GM12801 (cell line): ENCODE data around the gene VEGFD.

ENCODE experiments used
- CTCF ChIP-seq: IDR thresholded peaks from one replicate; pipeline ENCODE4 v1.5.1; 2011; ENCODE audit warnings: control low read depth; ENCODE audit not compliant: insufficient read length; ENCODE audit errors: extremely low read depth

VEGFD gene

DNA sequence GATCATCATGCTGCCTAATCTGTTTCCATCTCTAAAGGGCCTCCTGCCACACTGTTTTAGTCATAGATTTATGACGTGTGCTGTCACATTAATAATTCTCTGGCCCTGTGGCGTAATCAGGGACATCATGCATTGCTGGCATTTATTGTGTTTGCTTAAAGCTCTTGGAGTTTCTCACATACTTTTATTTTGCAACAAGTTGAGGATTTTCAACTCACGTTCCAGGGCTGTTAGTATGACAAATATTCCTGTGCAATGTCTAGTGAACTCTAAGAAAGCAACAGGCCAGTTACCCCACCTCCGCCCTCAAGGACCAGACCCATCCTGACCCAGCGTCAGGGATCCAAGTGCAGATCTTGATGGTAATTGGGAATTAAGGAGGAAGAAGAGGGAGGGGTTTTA, 41.1 kb downstream of the VEGFD start:
- no peak for TF ChIP-seq CTCF

- TF ChIP-seq CTCF: no peak
These were observed 43.3 kb downstream of the VEGFD start for GRCh38 chrX:15340867-15341266.

GRCh38 chrX:15336023-15336413, 48.2 kb downstream of the VEGFD start:
- TF ChIP-seq CTCF: no peak

DNA sequence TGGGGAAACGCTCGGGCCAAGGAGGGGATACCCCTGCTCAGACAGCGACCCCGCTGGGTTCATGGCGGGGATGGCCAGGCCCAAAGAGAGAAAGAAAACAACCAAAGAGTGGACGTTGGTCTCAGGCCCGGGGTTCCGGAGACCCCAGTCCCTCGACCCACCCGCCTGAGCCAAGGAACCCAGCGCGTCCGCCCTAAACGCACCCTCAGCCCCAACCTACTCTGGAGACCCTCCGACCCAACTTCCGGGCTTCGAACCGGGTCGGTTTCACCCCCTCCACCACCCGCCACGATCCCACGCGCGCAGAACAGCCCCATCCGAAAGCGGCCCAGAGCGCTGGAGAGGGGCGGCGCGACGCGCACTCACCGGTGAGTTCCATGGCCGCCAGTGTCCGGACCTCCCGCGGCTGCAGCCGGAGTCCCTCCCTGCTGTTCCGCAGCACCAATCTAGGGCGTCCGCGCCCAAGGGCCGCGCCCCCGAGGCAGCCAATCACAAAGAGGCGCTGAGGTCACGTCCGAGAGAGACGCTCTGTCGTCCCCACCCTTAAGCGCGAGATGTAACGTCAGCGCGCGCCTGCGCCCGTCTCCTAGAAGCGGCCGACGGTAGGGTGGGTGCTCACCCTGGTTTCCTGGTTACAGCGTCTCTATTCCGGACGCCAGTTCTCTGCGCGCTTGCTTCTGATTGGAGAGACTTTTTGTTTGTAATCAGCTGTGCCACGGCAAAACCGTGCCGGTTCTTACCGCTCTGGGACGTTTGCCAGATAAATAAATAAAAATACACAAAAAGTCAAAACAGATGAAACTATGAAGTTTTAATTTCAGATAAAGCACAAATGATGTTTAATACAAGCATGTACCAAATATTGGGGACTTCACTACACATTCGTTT, 48.8 kb downstream of the VEGFD start, which contains the start of gene PIGA:
PIGA (minus strand) TSS at position 389 of the 888 bp plus-strand sequence. CDS start 3,593 bp downstream, outside the sequence.
- no peak for TF ChIP-seq CTCF

DNA sequence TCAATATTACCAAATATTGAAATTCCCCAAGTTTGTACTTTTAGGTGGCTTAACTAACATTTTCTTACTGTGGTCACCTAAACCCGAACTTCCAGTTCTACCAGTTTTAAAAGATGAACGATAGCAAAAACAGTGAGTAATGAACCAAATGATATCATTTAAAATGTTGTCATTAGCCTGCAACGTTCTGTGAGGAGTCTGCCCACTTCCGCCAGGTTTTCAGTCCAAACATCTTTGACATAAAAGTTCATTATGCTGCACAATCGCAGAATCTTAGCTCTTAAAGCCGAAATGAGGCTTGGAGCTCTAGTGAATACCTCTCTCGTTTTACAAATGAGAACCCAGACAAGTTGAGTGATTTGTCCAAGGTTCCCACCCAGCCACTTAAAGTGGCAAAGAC, 49.7 kb downstream of the VEGFD start:
- TF ChIP-seq CTCF: no peak

DNA sequence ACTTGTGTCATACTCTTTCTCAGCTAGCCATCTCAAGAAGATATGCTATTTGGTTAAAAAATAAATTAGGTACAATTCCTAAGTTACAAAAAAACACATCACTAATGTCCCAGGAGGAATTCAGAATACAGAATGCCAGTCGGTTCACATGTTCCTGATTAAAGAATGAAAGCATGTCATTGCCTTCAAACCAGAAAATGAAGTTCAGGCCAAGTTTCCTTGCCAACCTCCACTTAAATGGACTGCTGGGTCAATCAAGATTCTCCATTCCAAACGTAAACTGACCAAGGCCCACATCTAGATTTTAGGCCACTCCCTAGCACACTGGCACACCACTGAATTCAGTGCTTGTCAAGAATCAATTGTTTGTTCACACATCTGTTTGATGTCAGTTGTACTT, 55.4 kb downstream of the VEGFD start:
- no peak for TF ChIP-seq CTCF

DNA sequence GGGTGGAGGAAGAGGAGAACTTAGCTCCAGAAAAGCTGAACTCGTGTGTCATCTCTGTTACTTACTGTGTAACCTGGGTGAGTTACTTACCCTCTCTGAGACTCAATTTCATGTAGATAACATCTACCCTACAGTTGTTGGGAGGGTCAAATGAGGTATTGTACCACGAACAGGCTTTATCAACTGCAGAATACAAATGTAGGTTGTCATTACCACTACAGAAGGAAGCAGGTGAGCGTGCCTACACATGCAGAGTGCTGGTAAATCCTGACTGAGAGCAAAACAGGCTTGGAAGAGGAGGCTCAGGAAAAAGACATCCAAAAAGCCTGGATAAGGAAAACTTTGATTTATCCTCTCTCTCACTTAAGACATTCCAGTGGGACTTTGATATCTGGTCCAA, 56.1 kb downstream of the VEGFD start:
- TF ChIP-seq CTCF: no peak
